ENCODE measurements around the gene DCLK1.

DCLK1 gene

DNA sequence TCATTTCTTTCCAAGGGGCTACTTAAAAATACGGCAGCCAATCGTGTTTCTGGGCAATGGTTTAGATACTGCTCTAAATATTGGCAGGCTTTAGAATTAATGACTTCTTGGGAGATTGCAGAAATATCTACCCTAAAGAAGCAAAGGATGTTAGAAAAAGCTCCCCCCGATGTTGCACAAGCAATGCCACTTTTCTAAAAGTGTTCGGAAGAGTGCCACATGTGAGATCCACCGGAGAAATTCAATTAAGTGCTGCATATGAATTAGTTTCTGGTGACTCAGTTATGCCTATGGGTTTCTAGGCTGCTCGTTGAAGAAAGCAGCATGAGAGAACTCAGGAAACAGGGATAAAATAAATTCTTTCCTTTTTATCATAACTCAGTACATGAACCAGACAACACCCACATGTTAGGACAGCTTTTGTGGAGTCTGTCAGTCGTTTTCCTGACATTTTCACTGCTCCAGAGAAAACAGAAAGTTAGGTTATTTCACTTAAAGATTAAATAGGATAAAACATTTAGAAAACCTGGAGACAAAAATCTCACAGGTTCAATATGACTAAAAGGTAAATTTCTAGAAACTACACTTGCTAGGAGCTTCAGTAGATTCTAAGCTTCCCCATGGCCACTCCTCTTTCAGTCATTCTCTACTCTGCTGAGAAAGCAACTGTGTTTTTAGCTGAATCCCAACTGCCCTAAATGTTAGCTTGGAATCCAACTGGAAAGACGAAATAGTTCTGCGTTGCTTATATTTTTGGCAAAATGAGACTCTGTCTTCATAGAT is 244.7 kb downstream of the DCLK1 start:
- H3K4me3 ChIP-seq (replicated peaks in 1 of 2; ENCODE audit: low read depth in 2 of 2, low read length in 2 of 2), result no peak overlapping the region
- TF ChIP-seq CTCF (IDR thresholded peaks at IDR 0.05; ENCODE audit: low read depth, low read length), result no peak
- no peak for DNase-seq (ENCODE audit: low read depth in 2 of 2)

- H3K4me3 ChIP-seq (replicated peaks in 1 of 2; ENCODE audit: low read depth in 2 of 2, low read length in 2 of 2), result no peak overlapping the region
- DNase-seq (ENCODE audit: low read depth in 2 of 2), result no peak
- no peak for TF ChIP-seq CTCF (IDR thresholded peaks at IDR 0.05; ENCODE audit: low read depth, low read length)
Observed at GRCh38 chr13:35884211-35884760, 246.9 kb downstream of the DCLK1 start.

- no peak for TF ChIP-seq CTCF (IDR thresholded peaks at IDR 0.05; ENCODE audit: low read depth, low read length)
- no peak overlapping the region for H3K4me3 ChIP-seq (replicated peaks in 1 of 2; ENCODE audit: low read depth in 2 of 2, low read length in 2 of 2)
- no peak for DNase-seq (ENCODE audit: low read depth in 2 of 2)
Observed at GRCh38 chr13:35882722-35883497, 248.3 kb downstream of the DCLK1 start.

DNA sequence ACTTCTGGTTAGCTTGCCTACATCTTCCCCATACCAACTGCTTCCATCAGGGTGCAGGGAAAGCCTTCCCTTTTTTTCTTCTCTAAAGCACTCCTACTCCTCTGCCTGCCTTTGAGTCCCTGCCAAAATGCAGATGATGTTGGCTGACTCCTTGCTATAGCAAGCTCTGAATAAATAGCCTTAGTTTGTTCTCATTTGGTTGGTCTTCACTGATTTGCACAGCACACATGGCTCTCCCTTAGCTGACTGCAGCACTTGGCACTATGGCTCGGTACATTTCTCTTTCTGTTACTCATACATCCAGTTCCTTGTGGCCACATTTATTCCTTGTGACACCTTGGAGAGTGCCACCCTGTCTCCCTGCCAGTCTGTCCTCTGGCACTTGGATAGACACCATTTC is 249.8 kb downstream of the DCLK1 start:
- H3K4me3 ChIP-seq (replicated peaks in 1 of 2; ENCODE audit: low read depth in 2 of 2, low read length in 2 of 2), result no peak overlapping the region
- no peak for TF ChIP-seq CTCF (IDR thresholded peaks at IDR 0.05; ENCODE audit: low read depth, low read length)
- peak; percentile 25 to 38 for DNase-seq (ENCODE audit: low read depth in 2 of 2)

- no peak for TF ChIP-seq CTCF (IDR thresholded peaks at IDR 0.05; ENCODE audit: low read depth, low read length)
- no peak for DNase-seq (ENCODE audit: low read depth in 2 of 2)
- H3K4me3 ChIP-seq (replicated peaks in 1 of 2; ENCODE audit: low read depth in 2 of 2, low read length in 2 of 2), result no peak overlapping the region
Observed at GRCh38 chr13:35879111-35879510, 252.1 kb downstream of the DCLK1 start.

DNA sequence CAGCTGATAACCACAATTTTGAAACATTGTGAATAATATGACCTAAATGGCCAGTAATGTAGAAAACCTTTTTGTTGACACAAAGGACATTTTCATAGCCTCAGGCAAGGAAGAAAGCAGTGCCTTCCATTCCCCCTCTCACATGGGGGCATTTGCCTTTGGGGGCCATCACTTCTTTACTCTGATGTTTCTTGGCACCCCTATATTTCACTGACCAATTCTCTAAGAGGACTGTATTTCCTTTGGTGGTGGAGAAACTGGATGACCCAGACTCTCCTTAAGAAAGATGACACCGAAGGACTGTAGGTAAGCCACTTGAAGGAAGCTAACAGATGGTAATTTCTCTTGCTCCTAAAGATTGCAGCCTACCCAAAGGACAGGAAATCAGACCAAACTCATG is 254.6 kb downstream of the DCLK1 start:
- no peak overlapping the region for H3K4me3 ChIP-seq (replicated peaks in 1 of 2; ENCODE audit: low read depth in 2 of 2, low read length in 2 of 2)
- DNase-seq (ENCODE audit: low read depth in 2 of 2), result no peak
- no peak for TF ChIP-seq CTCF (IDR thresholded peaks at IDR 0.05; ENCODE audit: low read depth, low read length)
